ENCODE results near the gene MCMBP.

MCMBP gene

GRCh38 chr10:119867317-119867716 lies 5.3 kb downstream of the MCMBP start:
- no peak for TF ChIP-seq CTCF (IDR thresholded peaks at IDR 0.05; ENCODE audit: insufficient read depth, low read length)
- TF ChIP-seq SPI1 (IDR thresholded peaks at IDR 0.05; ENCODE audit: borderline replicate concordance, low read depth): no peak
- TF ChIP-seq, protein P1, sequence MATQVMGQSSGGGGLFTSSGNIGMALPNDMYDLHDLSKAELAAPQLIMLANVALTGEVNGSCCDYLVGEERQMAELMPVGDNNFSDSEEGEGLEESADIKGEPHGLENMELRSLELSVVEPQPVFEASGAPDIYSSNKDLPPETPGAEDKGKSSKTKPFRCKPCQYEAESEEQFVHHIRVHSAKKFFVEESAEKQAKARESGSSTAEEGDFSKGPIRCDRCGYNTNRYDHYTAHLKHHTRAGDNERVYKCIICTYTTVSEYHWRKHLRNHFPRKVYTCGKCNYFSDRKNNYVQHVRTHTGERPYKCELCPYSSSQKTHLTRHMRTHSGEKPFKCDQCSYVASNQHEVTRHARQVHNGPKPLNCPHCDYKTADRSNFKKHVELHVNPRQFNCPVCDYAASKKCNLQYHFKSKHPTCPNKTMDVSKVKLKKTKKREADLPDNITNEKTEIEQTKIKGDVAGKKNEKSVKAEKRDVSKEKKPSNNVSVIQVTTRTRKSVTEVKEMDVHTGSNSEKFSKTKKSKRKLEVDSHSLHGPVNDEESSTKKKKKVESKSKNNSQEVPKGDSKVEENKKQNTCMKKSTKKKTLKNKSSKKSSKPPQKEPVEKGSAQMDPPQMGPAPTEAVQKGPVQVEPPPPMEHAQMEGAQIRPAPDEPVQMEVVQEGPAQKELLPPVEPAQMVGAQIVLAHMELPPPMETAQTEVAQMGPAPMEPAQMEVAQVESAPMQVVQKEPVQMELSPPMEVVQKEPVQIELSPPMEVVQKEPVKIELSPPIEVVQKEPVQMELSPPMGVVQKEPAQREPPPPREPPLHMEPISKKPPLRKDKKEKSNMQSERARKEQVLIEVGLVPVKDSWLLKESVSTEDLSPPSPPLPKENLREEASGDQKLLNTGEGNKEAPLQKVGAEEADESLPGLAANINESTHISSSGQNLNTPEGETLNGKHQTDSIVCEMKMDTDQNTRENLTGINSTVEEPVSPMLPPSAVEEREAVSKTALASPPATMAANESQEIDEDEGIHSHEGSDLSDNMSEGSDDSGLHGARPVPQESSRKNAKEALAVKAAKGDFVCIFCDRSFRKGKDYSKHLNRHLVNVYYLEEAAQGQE (IDR thresholded peaks at IDR 0.05; ENCODE audit: insufficient replicate concordance, low read depth): no peak
- no peak for TF ChIP-seq POLR2AphosphoS5 (IDR thresholded peaks at IDR 0.05; ENCODE audit: low read depth)
- TF ChIP-seq GABPA (IDR thresholded peaks at IDR 0.05; ENCODE audit: low read depth): no peak
- Histone ChIP-seq H3K27me3 (ENCODE audit: insufficient read depth, poor library complexity, severe bottlenecking) (no peaks in the 10 kb centered on the region), H3K4me3 (replicated peaks; ENCODE audit: insufficient read depth, low read length) (no peak overlapping the region), H3K27ac (replicated peaks) (no peak overlapping the region)
- DNase-seq (ENCODE audit: low read depth in 1 of 2, low spot score in 1 of 2): no peak

DNA sequence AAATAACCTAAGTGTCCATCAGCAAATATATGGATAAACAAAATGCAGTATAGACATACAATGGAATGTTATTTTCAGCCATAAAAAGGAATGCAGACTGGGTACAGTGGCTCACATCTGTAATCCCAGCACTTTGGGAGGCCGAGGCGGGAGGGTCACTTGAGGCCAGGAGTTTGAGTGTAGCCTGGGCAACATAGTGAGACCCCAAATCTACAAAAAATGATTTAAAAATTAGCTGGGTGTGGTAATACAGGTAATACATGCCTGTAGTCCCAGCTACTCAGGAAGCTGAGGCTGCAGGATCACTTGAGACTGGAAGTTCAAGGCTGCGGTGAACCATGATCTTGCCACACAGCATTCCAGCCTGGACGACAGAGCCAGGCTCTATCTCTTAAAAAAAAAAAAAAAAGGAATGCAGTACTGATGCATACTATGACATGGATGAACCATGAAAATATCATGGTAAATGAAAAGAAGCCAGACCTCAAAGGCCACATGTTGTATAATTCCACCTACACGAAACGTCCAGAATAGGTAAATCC lies 6.9 kb downstream of the MCMBP start:
- H3K4me3 ChIP-seq (replicated peaks; ENCODE audit: insufficient read depth, low read length): no peak overlapping the region
- no peak overlapping the region for H3K27ac ChIP-seq (replicated peaks)
- no peak for DNase-seq (ENCODE audit: low read depth in 1 of 2, low spot score in 1 of 2)
- H3K27me3 ChIP-seq (ENCODE audit: insufficient read depth, poor library complexity, severe bottlenecking): no peaks in the 10 kb centered on the region
- TF ChIP-seq POLR2AphosphoS5 (IDR thresholded peaks at IDR 0.05; ENCODE audit: low read depth): no peak
- TF ChIP-seq, protein P1 (IDR thresholded peaks at IDR 0.05; ENCODE audit: insufficient replicate concordance, low read depth): no peak
- no peak for TF ChIP-seq CTCF (IDR thresholded peaks at IDR 0.05; ENCODE audit: insufficient read depth, low read length)

GRCh38 chr10:119863951-119864565 lies 8.6 kb downstream of the MCMBP start:
- Histone ChIP-seq H3K27me3 (ENCODE audit: insufficient read depth, poor library complexity, severe bottlenecking) (no peaks in the 10 kb centered on the region), H3K4me3 (replicated peaks; ENCODE audit: insufficient read depth, low read length) (no peak overlapping the region), H3K27ac (replicated peaks) (no peak overlapping the region)
- DNase-seq (ENCODE audit: low read depth in 1 of 2, low spot score in 1 of 2): no peak
- TF ChIP-seq POLR2AphosphoS5 (IDR thresholded peaks at IDR 0.05; ENCODE audit: low read depth) (no peak), SPI1 (IDR thresholded peaks at IDR 0.05; ENCODE audit: borderline replicate concordance, low read depth) (no peak), GABPA (IDR thresholded peaks at IDR 0.05; ENCODE audit: low read depth) (no peak), CTCF (IDR thresholded peaks at IDR 0.05; ENCODE audit: insufficient read depth, low read length) (no peak)
- TF ChIP-seq, protein P1 (IDR thresholded peaks at IDR 0.05; ENCODE audit: insufficient replicate concordance, low read depth): no peak

All from HL-60 (cell line).